Measurements from ENCODE around the gene HOXD12.

Gene HOXD12

DNA sequence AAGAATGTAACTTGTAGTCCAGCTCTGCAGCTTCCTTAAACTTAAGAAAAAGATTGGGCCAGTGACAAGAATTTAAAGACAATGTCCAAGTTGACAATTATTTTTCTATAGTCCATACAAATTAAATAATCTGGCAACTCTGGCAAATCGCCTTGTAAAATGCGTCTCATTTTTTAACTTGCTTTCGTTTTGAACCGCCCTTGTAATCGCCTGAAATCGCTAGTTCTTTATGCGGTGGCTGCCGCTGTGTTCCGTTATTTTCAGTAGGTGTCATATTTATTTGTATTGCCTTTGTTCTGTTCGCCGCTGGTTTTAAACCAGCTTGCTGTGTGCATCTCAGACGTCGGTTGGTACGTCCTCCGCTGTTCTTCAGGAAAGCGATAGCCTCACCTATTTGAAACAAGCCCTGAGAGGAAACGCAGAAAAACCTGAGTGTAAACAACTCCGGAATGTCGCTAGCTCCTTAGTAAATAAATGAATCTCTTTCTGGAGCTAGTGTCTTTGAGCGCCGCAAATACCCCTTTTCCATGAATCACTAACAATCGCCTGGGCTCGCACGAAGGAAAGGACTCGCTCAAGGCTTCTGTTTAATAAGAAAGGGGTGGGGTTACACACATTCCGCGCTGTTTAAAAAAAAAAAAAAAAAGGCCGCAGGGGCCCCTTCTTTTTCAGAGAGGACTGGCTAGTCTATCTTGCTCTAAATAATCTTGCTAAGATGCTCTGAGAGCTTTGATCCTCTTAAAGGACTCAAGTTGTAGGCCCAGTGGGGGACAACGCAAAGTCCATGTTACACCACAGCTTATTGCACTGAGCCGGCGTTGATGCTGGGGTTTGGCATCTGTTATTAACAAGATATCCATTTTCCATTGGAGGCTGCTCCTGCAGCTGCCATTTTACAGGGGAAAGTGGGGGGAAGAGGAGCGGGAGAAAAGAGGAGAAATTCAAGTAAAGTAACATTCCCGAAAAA lies 32.9 kb downstream of the HOXD12 start:
- DNase-seq (ENCODE audit: low read depth), result no peak

DNA sequence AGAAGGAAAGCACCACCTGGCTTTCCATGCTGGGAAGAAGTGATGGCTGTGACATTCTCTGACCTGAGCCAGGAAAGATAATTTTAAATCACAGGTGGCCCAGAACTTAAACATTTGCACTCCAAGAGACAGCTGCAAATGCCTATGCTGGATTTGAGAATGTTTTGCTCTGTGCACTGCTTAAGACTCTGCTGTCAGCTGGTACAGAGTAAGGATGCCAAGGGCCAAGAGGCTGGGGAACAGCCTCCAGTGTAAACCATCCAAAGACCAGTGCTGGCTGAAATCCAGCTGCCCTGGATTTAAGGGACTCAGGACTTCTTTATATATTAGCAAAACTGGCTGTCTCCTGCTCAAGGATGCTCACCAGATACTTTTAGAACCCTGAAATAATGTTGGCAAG lies 33.8 kb downstream of the HOXD12 start:
- DNase-seq (ENCODE audit: low read depth), result no peak

DNA sequence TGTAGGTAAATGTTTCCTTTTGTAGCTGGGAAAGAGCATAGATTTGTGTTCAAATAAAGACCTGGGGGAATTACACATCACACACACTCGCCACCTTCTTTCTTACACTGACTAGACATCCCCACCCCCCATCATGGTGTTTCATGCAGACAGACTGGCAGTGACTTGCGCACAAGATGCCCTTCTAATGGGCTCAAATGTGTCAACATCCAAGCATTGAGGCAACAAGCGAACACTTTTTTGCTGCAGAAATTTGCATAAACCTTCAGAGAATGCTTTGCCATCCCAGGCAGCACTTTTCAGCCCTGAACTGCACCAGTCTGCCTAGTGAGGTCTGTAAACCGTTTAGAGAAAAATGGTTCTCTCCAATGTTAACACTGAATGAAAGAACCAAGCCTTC lies 34.4 kb downstream of the HOXD12 start:
- DNase-seq (ENCODE audit: low read depth), result no peak

DNA sequence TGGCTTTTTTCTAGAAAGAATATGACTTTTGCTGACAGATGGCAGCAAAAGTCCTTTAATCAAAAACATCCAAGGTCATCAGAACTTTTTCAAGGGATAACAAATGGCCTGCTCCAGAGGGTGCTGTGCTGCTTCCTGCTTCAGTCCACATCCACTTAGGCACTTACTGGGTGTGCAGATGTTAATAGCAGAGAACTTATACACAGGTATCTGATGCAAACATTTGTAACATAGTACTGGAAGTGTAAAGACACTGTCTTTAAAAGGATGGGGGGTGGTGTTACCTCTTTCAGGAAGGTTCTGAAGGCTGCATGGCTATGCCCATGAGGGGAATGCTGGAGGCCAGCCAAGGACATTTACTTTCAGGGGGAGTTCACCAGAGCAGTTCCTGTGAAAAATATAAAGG lies 35.4 kb downstream of the HOXD12 start:
- DNase-seq (ENCODE audit: low read depth), result no peak

DNA sequence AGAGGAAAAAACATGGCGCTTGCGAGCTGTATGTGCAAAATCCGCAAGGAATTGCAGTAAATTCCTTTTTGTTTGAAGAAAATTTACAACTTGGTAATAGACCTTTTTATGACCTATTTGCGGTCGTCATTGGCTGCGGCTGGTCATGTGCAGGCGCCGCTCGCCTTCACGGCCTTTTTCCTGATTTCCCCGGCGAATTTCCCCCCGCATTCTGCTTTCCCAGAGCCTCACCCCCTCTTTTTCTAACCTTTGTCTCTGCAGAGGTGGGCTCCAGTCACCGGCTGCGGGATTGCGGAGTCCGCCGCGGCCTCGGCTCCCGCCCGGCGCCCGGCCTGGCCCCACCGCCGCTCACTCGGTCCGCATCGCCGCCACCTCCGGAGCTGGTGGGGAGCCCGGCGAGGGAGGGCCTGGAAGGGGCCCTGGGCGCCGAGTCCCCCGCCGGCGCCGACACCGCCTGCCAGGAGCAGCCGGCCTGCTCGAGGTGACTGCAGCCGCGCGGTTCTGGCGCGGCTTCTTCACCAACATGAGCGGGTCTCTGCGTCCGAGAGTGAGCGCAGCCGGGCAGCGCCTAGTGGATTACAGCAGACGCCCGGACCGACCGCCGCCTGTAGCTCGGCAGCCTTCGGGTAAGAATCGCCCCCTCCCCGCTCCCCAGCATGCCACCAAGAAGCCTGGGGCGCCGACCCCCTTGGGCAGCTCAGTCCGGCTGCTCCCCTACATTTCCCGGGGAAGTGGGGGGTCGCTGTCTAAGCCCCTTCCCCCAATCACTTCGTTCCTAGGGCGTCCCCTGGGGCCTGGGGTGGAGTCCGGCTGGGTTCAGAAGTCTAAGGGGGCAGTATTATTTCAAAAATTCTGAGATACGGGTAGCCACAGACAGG lies 37.0 kb downstream of the HOXD12 start:
- DNase-seq (ENCODE audit: low read depth), result no peak

DNA sequence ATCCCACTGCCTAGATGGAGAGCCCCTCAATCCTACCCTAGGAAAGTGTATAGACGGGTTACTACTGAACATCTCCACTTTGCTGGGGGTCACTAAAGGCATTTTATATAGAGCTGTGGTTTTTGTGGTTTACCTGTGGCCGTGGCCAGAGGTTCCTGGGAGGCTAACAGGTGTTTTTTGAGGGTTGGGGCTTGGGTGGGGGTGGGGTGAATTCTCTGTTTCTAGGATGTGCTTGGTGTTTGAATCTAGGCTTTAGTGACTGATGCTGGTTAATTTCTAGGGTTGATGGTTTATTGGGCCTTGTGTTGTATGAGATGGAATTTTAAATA lies 37.6 kb downstream of the HOXD12 start:
- no peak for DNase-seq (ENCODE audit: low read depth)

DNA sequence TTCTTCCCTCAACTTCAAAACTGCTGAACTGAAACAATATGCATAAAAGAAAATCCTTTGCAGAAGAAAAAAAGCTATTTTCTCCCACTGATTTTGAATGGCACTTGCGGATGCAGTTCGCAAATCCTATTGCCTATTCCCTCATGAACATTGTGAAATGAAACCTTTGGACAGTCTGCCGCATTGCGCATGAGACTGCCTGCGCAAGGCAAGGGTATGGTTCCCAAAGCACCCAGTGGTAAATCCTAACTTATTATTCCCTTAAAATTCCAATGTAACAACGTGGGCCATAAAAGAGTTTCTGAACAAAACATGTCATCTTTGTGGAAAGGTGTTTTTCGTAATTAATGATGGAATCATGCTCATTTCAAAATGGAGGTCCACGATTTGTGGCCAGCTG lies 38.3 kb downstream of the HOXD12 start:
- DNase-seq (ENCODE audit: low read depth), result no peak

DNA sequence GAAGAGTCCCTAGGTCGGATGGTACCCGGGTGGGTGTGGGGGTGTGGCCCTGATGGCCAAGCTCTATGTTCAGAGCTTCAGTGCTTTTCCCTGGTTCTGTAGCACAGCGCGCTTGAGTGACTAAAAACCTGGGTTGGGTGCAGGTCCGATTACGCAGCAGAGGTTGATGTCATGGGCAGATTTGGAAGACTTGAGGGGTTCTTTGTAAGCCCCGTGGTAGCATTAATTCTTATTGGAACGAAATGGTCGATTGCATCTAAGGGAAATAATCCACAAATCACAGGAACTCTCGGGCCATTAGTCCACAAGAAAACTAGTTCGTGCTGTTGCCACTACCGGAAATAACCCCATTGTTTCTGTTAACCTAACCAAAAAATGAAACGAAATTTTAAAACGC lies 38.9 kb downstream of the HOXD12 start:
- no peak for DNase-seq (ENCODE audit: low read depth)

DNA sequence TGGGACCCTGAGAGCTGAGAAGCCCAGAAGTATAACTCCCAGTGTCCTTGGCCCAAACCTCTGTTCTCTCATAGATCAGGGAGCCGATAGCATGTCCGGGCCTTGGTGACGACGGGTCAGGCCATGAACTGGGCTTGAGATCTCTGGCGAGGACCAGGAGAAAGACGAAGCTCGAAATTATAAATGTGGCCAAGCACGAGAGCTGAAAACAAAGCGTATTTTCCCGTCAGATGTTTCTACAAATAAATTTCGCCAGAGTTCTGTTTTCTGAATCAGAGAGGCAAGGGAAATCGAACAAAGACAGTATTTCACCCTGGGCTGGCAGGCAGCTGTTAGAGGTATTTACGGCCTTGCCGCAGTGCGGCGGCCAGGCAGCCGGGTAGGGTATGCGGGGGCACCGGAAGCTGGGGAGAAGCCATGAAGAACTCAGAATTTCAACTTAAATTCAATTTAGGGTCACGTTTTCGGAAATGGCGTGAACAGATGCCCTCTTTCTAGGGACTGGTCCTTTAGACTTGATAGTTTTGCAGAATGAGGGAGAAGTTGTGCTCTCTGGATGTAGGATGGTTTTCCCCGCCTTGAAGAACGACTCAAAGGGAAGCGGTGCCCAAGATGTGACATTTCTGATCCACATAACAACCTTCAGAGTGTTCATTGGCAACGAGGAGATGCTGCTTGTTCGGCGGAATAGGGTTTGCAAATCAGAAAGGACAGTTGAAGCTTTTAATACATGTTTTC lies 39.5 kb downstream of the HOXD12 start:
- no peak for DNase-seq (ENCODE audit: low read depth)

DNA sequence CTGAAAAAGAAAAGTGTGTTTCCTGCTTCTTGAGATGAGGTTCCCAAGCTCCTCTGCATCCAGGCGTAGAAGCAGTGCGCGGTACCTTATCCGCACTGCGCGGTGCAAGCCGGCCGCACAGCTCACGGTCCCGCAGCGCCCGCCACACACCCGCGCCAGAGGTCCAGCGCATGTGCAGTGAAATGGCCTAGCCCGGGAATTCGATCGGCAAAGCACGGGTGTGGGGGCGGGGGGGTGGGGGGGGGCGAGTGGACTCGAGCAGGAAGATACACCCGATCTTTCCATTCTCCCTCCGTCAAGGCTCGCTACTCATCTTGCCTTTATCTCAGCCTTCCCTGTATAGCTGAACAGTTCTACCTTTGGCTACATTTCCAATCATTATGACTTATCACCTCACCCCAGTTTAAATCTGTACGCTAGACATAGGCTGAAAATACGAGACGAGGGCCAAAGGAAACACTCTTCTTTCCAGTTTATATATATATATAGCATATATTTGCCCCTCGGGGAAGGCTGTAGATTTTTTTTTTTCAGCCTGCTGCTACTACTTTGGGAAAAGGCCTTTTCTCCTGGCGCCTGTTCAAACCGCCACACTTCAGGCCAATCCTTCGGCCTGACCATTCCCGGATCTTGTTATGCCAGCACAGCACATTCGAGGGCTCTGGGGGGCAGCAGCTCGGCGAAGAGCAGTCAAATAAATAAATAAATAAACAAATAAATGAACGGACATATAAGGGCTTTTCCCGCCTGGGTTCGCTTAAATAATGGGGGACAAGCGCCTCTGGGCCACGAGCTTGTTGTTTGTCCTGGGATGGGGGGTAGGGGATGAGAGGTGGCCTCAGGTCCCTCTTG lies 40.3 kb downstream of the HOXD12 start:
- no peak for DNase-seq (ENCODE audit: low read depth)

DNA sequence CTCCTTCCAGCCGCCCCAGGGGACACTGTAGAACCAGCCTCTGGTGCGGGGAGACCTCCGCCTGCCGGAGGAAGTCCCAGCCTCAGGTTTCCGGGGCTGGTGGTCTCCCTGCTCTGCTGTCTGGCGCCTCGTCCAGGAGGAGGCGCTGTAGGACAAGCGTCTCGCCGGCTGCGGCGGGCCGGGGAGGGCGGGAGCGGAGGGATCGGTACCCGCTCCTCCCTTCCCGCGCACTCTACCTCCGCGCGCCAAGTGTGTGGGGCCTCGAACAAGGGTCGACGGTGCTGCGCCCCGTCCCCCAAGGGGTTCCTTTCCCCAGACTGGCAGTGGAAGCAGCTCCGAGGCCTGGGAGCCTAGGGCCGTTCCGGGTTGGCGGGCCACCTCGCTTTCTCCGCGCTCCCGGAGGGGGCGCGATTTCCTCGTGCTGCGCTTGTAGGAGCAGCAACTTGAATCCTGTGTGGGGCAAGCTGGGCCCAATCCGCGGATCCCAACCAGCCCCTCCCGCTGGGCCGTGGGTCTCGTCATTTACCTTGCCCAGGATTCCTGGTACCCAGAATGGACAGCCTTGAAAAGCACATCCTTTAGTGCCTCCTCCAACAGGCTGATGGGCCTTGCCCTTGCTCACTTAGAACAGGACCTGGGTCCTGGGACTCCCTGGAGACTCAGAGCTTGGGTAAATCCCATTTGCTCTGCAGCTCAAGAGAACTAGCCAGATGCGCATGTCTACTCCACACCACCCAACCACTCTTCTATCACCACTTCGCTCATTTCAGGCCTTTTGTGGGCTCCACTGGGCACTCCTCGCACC lies 41.1 kb downstream of the HOXD12 start:
- peak; percentile 19 for DNase-seq (ENCODE audit: low read depth)

DNA sequence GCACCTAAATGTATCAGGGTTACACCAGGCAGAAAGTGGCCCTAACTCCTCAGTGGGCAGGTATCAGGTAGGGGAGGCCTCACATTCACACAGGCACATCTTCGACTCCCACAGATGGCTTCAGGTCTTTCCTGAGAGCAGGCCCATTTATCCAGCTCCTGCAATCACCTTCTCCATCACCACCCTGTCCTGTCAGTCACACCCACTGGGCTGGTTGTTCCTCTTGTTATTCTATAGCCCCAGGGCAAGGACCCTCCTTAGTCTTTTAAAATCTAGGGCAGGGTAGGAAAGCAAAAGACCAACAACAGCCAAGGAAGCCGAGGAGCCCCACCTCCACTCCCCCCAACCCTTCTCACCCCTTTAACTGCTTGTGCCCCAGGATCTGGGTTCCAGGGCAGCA lies 42.7 kb downstream of the HOXD12 start:
- no peak for DNase-seq (ENCODE audit: low read depth)

DNA sequence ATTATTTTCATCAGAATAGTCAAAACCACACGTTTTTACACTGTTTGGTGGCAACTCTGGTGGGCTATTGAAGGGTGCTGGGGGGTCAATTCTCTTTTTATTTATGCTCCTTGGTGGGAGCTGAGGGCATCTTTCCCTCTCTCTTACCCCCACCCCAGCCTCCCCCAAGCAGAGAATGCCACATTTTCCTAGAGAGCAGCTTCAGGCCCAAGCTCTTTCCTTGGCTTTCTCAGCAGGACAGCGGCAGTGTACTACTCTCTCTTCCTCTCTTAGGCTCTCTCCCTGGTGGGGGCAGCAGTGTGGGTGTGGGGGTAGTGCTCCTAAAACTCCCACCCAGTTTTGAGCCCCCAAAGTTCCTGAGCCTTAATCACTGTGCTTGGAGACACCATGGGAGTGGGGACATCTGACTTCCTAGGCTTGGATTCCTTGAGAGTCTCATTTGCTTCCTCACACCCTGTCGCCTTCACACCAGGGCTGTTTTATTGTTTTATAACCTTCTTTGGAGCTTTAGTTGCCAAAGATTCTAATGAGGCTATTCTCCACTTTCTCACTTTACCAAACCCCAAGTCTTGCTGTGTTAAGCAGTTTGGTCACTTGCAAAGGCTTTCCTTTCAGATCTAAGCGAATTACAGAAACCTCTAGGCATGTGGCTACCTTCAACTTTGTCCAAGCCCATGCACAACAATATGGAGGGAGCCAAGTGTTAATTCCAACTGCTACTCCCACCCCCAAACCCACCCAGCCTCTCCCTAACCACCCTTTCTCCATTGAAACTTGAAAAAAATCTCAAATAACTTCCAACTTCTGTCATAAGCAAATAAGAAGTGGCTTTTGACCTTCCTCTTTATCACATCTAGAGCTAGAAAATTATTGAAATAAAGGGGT lies 45.7 kb downstream of the HOXD12 start:
- no peak for DNase-seq (ENCODE audit: low read depth)

DNA sequence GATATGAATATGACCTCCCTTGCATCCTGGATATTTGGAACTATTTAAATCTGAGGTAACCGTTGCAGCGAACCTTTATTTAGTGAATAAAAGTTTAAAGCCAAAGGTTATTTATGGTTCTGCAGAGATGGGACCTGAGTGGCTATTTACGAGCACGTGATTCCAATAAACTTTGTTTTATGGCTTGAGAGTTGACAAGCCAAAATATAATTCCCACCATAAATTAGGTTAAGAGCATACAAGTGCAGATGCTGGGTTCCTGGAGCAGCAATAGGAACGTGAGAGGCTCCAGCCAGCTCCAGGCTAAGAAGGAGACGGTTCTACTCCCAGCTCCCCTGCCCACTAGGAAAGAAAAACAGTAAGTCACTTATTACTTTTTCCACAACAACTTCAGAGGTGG lies 46.5 kb downstream of the HOXD12 start:
- DNase-seq (ENCODE audit: low read depth), result no peak

DNA sequence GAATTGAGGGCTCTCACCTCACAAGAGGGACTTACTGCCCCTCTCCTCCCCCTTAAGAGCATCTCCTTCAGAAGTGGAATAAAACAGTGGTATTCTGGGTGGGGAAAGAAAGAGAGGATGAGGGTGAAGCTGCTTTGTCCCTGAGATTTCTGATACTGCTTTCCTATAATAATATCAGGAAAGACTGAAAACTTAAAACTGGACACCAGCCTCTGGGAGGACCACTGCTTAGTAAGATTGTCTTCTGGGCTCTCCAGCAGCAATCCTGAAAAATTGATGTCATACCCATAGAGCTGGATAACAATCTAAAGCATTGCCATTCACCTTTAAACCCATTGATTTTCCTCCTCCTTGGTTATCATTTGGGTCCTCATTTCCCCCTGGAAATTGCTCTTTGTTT lies 47.0 kb downstream of the HOXD12 start:
- no peak for DNase-seq (ENCODE audit: low read depth)

DNA sequence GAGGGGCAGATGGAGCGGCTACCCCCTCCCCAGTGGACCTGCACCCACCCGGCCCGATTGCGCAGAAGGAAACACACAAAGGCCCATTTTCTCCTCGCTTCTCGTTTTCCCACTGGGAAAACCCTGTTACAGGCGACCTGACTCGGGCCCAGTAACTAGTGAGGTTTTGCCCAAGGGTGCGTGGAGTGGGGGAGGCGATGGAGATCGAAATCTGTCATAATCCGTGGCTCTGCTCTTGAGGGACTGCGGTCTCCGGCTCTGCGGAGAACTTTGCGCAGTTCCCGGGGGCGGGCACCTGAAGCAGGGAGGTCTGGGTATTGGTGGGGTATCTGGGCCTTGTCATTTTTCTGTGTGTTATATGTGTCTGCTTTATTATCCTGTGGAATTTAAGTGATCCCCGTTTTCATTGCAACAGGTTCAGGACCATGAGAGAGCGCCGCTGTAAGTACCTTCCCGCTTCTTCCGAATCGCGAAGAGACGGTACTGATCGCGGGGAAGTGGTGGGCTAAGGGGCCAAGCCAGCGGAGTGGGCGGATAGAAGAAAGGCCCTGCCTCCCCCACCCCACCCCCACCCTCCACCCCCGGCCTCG lies 47.7 kb downstream of the HOXD12 start:
- no peak for DNase-seq (ENCODE audit: low read depth)

DNA sequence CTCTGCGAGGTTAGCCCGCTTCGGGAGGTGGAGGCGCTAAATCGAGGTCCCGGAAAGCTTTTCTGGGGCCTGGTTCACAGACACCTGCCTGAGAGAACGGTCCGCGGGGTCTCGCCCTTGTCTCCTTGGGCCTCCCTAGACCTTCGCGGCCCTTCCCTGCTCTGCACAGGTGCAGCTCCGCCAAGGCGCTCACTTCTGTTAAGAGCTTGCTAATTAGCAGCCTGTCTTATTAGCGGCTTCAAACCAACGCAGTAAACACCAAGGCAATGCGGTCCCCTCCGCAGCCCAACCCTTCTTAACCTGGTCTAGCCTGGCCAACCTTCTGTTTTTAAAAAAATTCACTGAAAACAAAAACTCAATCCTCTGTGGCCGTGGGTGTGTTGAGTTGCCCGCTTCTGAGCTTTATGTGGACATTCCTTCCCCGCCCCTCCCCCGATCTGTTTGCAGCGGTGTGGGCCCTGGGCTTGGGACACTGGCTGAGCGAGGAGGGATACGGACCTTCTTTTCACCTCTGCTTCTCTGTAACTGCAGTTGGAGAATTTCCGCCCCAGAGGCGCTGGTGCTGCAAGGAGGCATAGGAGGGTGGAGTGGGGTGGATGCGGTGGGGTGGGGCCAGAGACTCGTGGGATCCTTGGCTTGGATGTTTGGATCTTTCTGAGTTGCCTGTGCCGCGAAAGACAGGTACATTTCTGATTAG lies 48.4 kb downstream of the HOXD12 start:
- no peak for DNase-seq (ENCODE audit: low read depth)

DNA sequence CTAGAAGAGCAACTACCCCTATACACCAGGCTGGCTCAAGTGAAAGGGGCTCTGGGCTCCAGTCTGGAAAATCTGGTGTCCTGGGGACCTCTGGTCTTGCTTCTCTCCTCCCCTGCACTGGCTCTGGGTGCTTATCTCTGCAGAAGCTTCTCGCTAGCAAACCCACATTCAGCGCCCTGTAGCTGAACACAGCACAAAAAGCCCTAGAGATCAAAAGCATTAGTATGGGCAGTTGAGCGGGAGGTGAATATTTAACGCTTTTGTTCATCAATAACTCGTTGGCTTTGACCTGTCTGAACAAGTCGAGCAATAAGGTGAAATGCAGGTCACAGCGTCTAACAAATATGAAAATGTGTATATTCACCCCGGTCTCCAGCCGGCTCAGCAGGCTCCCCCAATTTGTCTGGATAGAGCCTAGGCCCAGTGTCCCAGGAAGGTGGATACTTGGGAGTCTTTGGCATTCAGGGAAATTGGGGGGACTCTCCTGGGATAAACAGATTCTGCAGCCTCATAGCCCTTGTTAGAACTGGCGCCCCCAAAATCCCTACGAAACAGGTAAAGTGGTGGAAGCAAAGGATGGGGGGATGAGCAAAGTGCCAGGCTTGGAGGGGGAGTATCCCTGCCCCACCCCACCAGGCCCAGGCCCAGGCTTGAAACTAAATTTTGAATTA lies 49.3 kb downstream of the HOXD12 start:
- DNase-seq (ENCODE audit: low read depth), result no peak
